Neural progenitor cell (in vitro differentiated cells): Measurements from ENCODE around the gene LRRC49. TPM values are rescaled to one million over a fixed set of nuclear protein-coding genes. Genes with fewer than 3 reads are reported as not detected.

Experiments used
- DNase-seq: peaks from one replicate; pipeline ENCODE4 v3.0.0-alpha.2; 2016; ENCODE audit warnings: low spot score
- H2AFZ ChIP-seq: fragments of 200-600 bp; sonication (generic); replicated peaks from 2 replicates; pipeline ENCODE4 v1.6.1; 2016; ENCODE audit warnings: antibody characterized with exemption
- H3F3A ChIP-seq: fragments of 200-600 bp; sonication (generic); 2 replicates; pipeline ENCODE4 v1.6.1; 2016; ENCODE audit warnings: antibody characterized with exemption, low read depth
- H3K27ac ChIP-seq: fragments of 200-600 bp; sonication (generic); 2 replicates; pipeline ENCODE4 v1.5.1; 2016; ENCODE audit warnings: mild to moderate bottlenecking
- H3K27me3 ChIP-seq: fragments of 200-600 bp; sonication (generic); 2 replicates; pipeline ENCODE4 v1.6.1; 2016; ENCODE audit warnings: mild to moderate bottlenecking, moderate library complexity
- H3K36me3 ChIP-seq: fragments of 200-600 bp; sonication (generic); 2 replicates; pipeline ENCODE4 v1.5.1; 2016
- H3K4me1 ChIP-seq: fragments of 200-600 bp; sonication (generic); 2 replicates; pipeline ENCODE4 v1.6.1; 2016; ENCODE audit warnings: mixed run types
- H3K4me2 ChIP-seq: fragments of 200-600 bp; sonication (generic); 2 replicates; pipeline ENCODE4 v1.6.1; 2016
- H3K4me3 ChIP-seq: fragments of 200-600 bp; sonication (generic); 2 replicates; pipeline ENCODE4 v1.5.1; 2016
- H3K79me2 ChIP-seq: fragments of 200-600 bp; sonication (generic); 2 replicates; pipeline ENCODE4 v1.6.1; 2016; ENCODE audit warnings: low read depth
- H3K9ac ChIP-seq: fragments of 200-600 bp; sonication (generic); 2 replicates; pipeline ENCODE4 v1.6.1; 2016
- H3K9me3 ChIP-seq: fragments of 200-600 bp; sonication (generic); 2 replicates; pipeline ENCODE4 v1.5.1; 2016; ENCODE audit warnings: low read depth
- H4K20me1 ChIP-seq: fragments of 200-600 bp; sonication (generic); 2 replicates; pipeline ENCODE4 v1.6.1; 2016; ENCODE audit warnings: low read depth
- H3K27ac Mint-ChIP-seq: 3 replicates; pipeline ENCODE4 v1.8.0; 2021; ENCODE audit warnings: mixed read lengths
- H3K27me3 Mint-ChIP-seq: 2 replicates; pipeline ENCODE4 v1.8.0; 2022; ENCODE audit warnings: low read depth, mild to moderate bottlenecking, inconsistent platforms, moderate library complexity, mixed read lengths; ENCODE audit not compliant: insufficient read depth
- H3K36me3 Mint-ChIP-seq: 3 replicates; pipeline ENCODE4 v1.8.0; 2021; ENCODE audit warnings: mixed read lengths
- H3K4me1 Mint-ChIP-seq: 3 replicates; pipeline ENCODE4 v1.8.0; 2021; ENCODE audit warnings: mixed read lengths
- H3K4me3 Mint-ChIP-seq: 3 replicates; pipeline ENCODE4 v1.8.0; 2021; ENCODE audit warnings: mild to moderate bottlenecking, moderate library complexity, mixed read lengths
- H3K9me3 Mint-ChIP-seq: 3 replicates; pipeline ENCODE4 v1.8.0; 2020; ENCODE audit warnings: mixed read lengths
- CTCF ChIP-seq: fragments of 200-600 bp; sonication (generic); IDR thresholded peaks from 2 replicates; pipeline ENCODE4 v1.5.1; 2017; ENCODE audit warnings: antibody characterized with exemption, mild to moderate bottlenecking
- EZH2 ChIP-seq: fragments of 200-600 bp; sonication (generic); IDR thresholded peaks from 2 replicates; pipeline ENCODE4 v1.6.1; 2017; ENCODE audit warnings: antibody characterized with exemption, mild to moderate bottlenecking, moderate library complexity
- EZH2phosphoT487 ChIP-seq: fragments of 200-600 bp; sonication (generic); IDR thresholded peaks from 2 replicates; pipeline ENCODE4 v1.6.1; 2017; ENCODE audit warnings: antibody characterized with exemption
- total RNA-seq: library from RNA; depleted of rRNA; stranded (reverse); fragments of >200 nt; gene quantifications from 2 replicates; pipeline ENCODE4 v1.2.3, GENCODE V29; 2015; ENCODE audit warnings: low replicate concordance

Gene LRRC49
- total RNA-seq, 1 donor from 2014 or later, result 62.4 TPM

GRCh38 chr15:70917955-70918354 is 25.3 kb downstream of the LRRC49 start:
- Mint-ChIP-seq H3K4me1 (no peaks in the 10 kb centered on the region), H3K27me3 (no peaks in the 10 kb centered on the region), H3K36me3 (peaks cover 5% of the 10 kb centered on the region), H3K27ac (no peak overlapping the region), H3K9me3 (no peaks in the 10 kb centered on the region), H3K4me3 (no peak overlapping the region)
- H3K36me3 ChIP-seq, result no peaks in the 10 kb centered on the region
- no peak overlapping the region for H3K4me3 ChIP-seq
- H3F3A ChIP-seq, result no peaks in the 10 kb centered on the region
- H3K4me2 ChIP-seq, result no peak overlapping the region
- DNase-seq, result no peak
- no peak overlapping the region for H3K9ac ChIP-seq
- H3K27me3 ChIP-seq, result no peaks in the 10 kb centered on the region
- no peaks in the 10 kb centered on the region for H3K4me1 ChIP-seq
- H4K20me1 ChIP-seq, result no peaks in the 10 kb centered on the region
- no peaks in the 10 kb centered on the region for H3K9me3 ChIP-seq
- no peak overlapping the region for H3K27ac ChIP-seq
- TF ChIP-seq CTCF (no peak), EZH2 (no peak), EZH2phosphoT487 (no peak)
- no peaks in the 10 kb centered on the region for H3K79me2 ChIP-seq
- H2AFZ ChIP-seq, result no peak overlapping the region

GRCh38 chr15:70920981-70921696 is 28.5 kb downstream of the LRRC49 start:
- no peaks in the 10 kb centered on the region for H3K36me3 ChIP-seq
- no peaks in the 10 kb centered on the region for H3K9me3 Mint-ChIP-seq
- no peaks in the 10 kb centered on the region for H4K20me1 ChIP-seq
- H3K4me3 Mint-ChIP-seq, result no peak overlapping the region
- no peak for DNase-seq
- no peaks in the 10 kb centered on the region for H3K27me3 ChIP-seq
- H3K27ac ChIP-seq, result no peak overlapping the region
- H3K27ac Mint-ChIP-seq, result no peak overlapping the region
- no peak overlapping the region for H3K9ac ChIP-seq
- H3K27me3 Mint-ChIP-seq, result no peaks in the 10 kb centered on the region
- H3K9me3 ChIP-seq, result no peaks in the 10 kb centered on the region
- no peaks in the 10 kb centered on the region for H3F3A ChIP-seq
- H2AFZ ChIP-seq, result no peak overlapping the region
- no peaks in the 10 kb centered on the region for H3K4me1 Mint-ChIP-seq
- H3K4me1 ChIP-seq, result no peaks in the 10 kb centered on the region
- peaks cover 5% of the 10 kb centered on the region for H3K36me3 Mint-ChIP-seq
- no peak overlapping the region for H3K4me3 ChIP-seq
- H3K79me2 ChIP-seq, result no peaks in the 10 kb centered on the region
- no peak overlapping the region for H3K4me2 ChIP-seq
- no peak for TF ChIP-seq EZH2phosphoT487
- TF ChIP-seq EZH2, result no peak
- TF ChIP-seq CTCF, result no peak

- no peak for DNase-seq
- no peak overlapping the region for H3K27ac Mint-ChIP-seq
- no peaks in the 10 kb centered on the region for H3K4me1 ChIP-seq
- no peak overlapping the region for H3K4me3 Mint-ChIP-seq
- H3K4me3 ChIP-seq, result no peak overlapping the region
- no peak overlapping the region for H3K9ac ChIP-seq
- TF ChIP-seq CTCF (no peak), EZH2 (no peak), EZH2phosphoT487 (no peak)
- H3F3A ChIP-seq, result no peaks in the 10 kb centered on the region
- no peaks in the 10 kb centered on the region for H3K27me3 Mint-ChIP-seq
- no peaks in the 10 kb centered on the region for H3K27me3 ChIP-seq
- no peaks in the 10 kb centered on the region for H3K4me1 Mint-ChIP-seq
- no peaks in the 10 kb centered on the region for H3K9me3 ChIP-seq
- no peaks in the 10 kb centered on the region for H3K9me3 Mint-ChIP-seq
- H3K79me2 ChIP-seq, result no peaks in the 10 kb centered on the region
- no peaks in the 10 kb centered on the region for H3K36me3 ChIP-seq
- no peak overlapping the region for H3K4me2 ChIP-seq
- H3K36me3 Mint-ChIP-seq, result peaks cover 8% of the 10 kb centered on the region
- H4K20me1 ChIP-seq, result no peaks in the 10 kb centered on the region
- no peak overlapping the region for H2AFZ ChIP-seq
- no peak overlapping the region for H3K27ac ChIP-seq
These were observed 29.5 kb downstream of the LRRC49 start for GRCh38 chr15:70922119-70922518.
